Activated naive CD4-positive, alpha-beta T cell treated with anti-CD3 and anti-CD28 coated beads, Interleukin-2, amount 10 ng/mL, durations not matched to agents 7 days and 5 days (primary cell): ENCODE measurements around the gene SHISA4.
"Not testable (repeated sequence)": the region's sequence is repeated elsewhere in the genome, so short reads cannot be mapped to it uniquely, and the experiment has no call there.

Experiments used
- CTCF ChIA-PET: fragments of 350-600 bp; sonication (Branson Sonifier 250); formaldehyde crosslinking; loops from one replicate; lab custom pipeline; 2021; ENCODE audit warnings: antibody characterized with exemption; lab: Charles Lee
- DNase-seq: peaks from one replicate; pipeline ENCODE4 v3.0.0-alpha.2; 2020
- H3K27ac Mint-ChIP-seq: one replicate; pipeline ENCODE4 v1.8.0; 2021; ENCODE audit warnings: mild to moderate bottlenecking, moderate library complexity, mixed read lengths
- H3K27me3 Mint-ChIP-seq: one replicate; pipeline ENCODE4 v1.8.0; 2021; ENCODE audit warnings: mild to moderate bottlenecking, mixed read lengths
- H3K36me3 Mint-ChIP-seq: one replicate; pipeline ENCODE4 v1.8.0; 2021; ENCODE audit warnings: mixed read lengths
- H3K4me1 Mint-ChIP-seq: one replicate; pipeline ENCODE4 v1.8.0; 2021; ENCODE audit warnings: mixed read lengths
- H3K4me3 Mint-ChIP-seq: one replicate; pipeline ENCODE4 v1.8.0; 2021; ENCODE audit warnings: mild to moderate bottlenecking, moderate library complexity, mixed read lengths
- H3K9me3 Mint-ChIP-seq: one replicate; pipeline ENCODE4 v1.8.0; 2021; ENCODE audit warnings: mixed read lengths

The SHISA4 gene

DNA sequence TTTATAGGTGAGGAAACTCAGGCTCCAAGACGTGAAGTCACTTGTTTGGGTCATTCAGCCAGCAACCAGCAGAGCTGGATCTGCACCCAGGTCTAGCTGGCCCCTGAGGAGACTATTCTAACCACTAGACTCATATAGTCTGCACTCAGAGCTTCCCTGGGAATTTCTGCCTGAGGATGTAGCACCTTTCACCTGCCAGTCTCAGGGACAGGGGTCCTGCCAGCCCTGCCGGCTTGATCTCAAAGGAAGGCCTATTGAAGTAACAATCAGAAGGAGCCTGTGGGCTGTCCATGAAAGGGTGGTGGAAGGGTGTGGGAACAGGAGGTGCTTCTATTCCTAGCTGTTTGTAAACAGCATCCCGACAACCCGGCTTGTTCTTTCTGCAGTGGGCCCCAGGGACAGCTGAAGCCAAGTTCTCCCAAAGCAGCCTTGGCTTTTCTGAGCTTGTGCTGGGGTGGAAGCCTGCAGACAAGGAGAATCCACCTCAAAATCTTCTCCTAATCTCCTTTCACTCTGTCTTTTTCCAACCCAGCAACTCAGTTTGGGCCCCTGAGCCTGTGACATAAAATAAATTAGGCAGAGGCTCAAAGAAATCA is 49.8 kb downstream of the SHISA4 start:
- CTCF ChIA-PET, result no interaction called here
- no peak overlapping the region for H3K4me3 Mint-ChIP-seq
- no peak overlapping the region for H3K27ac Mint-ChIP-seq
- H3K9me3 Mint-ChIP-seq, result no peaks in the 10 kb centered on the region
- no peaks in the 10 kb centered on the region for H3K36me3 Mint-ChIP-seq
- no peak for DNase-seq
- peaks cover 59% of the 10 kb centered on the region for H3K27me3 Mint-ChIP-seq
- no peaks in the 10 kb centered on the region for H3K4me1 Mint-ChIP-seq

DNA sequence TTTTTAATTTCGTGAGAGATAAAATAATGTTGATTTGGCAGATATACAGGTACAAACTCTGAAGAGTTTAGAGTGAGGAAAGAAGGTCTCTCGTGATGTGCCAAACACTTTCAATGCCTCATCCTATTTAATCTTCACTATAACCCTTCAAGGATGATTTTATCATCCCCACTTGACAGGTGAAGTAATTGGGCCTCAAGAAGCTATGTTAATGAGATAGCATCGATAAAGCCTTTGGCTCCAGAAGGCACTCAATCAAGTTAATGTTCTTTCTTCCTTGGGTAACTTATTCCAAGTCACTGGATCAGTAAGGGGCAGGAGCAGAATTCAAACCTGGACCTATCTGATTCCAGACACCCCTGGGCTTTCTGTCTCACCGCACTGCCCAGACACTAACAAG is 50.5 kb downstream of the SHISA4 start:
- no peak for DNase-seq
- no peak overlapping the region for H3K4me3 Mint-ChIP-seq
- peaks cover 61% of the 10 kb centered on the region for H3K27me3 Mint-ChIP-seq

GRCh38 chr1:201939574-201939973 is 50.9 kb downstream of the SHISA4 start:
- Mint-ChIP-seq H3K4me3 (no peak overlapping the region), H3K27me3 (peaks cover 62% of the 10 kb centered on the region), H3K36me3 (no peaks in the 10 kb centered on the region), H3K4me1 (no peaks in the 10 kb centered on the region), H3K9me3 (no peaks in the 10 kb centered on the region), H3K27ac (no peak overlapping the region)
- no peak for DNase-seq
- CTCF ChIA-PET, result no interaction called here

More for the DNA sequence above, 50.5 kb downstream of the SHISA4 start:
- Mint-ChIP-seq H3K36me3 (no peaks in the 10 kb centered on the region), H3K27ac (no peak overlapping the region), H3K4me1 (no peaks in the 10 kb centered on the region), H3K9me3 (no peaks in the 10 kb centered on the region)
- CTCF ChIA-PET, result no interaction called here

DNA sequence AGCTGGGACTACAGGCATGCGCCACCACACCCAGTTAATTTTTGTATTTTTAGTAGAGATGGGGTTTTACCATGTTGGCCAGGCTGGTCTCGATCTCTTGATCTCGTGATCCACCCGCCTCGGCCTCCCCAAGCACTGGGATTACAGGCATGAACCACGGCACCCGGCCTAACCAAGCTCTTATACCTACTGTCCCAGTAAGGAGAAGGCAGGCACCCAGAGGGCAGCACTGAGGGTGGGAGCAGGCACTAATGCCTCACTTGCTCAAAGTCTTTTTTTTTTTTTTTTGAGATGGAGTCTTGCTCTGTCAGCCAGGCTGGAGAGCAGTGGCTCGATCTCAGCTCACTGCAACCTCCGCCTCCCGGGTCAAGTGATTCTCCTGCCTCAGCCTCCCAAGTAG is 51.6 kb downstream of the SHISA4 start:
- DNase-seq, H3K36me3 Mint-ChIP-seq, H3K4me1 Mint-ChIP-seq, H3K4me3 Mint-ChIP-seq, H3K9me3 Mint-ChIP-seq, CTCF ChIA-PET, H3K27ac Mint-ChIP-seq: not testable (repeated sequence)
- peaks cover 63% of the 10 kb centered on the region for H3K27me3 Mint-ChIP-seq

DNA sequence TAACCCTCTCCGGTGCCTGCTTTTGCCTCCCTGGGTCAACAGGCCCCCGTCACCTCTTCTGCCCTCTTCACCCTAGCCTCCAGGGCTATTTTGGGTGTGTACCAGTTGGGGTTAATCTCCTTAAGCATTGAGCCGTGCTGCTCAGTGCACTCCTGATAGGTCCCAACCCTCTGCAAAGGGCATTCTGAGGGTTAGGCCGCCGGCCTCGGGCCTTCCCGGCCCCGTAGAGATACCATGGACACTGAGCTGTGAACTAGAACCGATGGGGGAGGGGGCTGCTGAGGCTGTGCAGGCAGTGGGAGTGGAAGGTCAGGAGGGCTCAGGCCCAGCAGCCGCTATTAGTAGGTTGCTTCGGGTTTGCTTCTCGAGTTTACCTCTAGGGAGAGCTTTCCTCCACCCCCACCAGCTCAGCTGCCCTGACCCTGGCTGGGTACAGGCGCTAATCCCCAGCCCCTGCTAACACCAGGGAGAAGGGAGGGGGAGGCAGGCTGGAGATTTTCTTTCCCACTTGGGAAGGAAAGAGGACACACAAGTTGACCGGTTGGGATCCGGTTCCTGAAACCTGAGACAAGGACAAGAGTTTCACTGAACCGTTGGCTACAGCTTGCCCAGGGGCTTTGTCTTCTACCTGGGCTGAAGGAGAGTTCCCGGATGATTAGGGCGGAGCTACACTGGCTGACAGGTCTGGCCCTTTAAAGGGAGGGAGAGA is 52.9 kb downstream of the SHISA4 start:
- Mint-ChIP-seq H3K27ac (no peak overlapping the region), H3K4me1 (peaks cover 10% of the 10 kb centered on the region), H3K36me3 (no peaks in the 10 kb centered on the region), H3K27me3 (peaks cover 68% of the 10 kb centered on the region), H3K9me3 (no peaks in the 10 kb centered on the region), H3K4me3 (no peak overlapping the region)
- CTCF ChIA-PET, result no interaction called here
- DNase-seq, result no peak

DNA sequence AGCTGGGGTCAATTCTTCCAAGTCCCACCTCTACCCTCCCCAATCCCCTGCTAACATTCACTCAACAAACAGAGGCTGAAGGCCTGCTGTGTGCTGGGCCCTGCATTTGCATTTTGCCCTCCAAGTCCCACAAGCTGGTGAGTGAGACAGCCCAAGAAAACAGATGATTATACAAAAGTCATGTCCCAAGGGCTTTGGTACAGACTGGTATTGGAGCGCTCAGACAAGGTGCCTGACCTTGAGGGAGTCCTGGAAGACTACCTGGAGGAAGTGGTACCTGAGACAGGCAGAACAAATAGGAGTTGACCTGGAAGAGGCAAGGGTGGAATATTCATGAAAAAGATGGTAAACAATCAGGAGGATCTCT is 53.4 kb downstream of the SHISA4 start:
- no peaks in the 10 kb centered on the region for H3K9me3 Mint-ChIP-seq
- H3K27ac Mint-ChIP-seq, result no peak overlapping the region
- no peak overlapping the region for H3K4me3 Mint-ChIP-seq
- no peak for DNase-seq
- CTCF ChIA-PET, result no interaction called here
- no peaks in the 10 kb centered on the region for H3K36me3 Mint-ChIP-seq
- peaks cover 10% of the 10 kb centered on the region for H3K4me1 Mint-ChIP-seq
- H3K27me3 Mint-ChIP-seq, result peaks cover 71% of the 10 kb centered on the region
